GM18873 (cell line): ENCODE measurements around the gene CYB561.

Source experiments
- ATAC-seq: cut with Tn5 transposase; IDR thresholded peaks from one replicate; pipeline ENCODE4 v1.9.1; 2021; ENCODE audit warnings: mild to moderate bottlenecking, moderate library complexity, moderate number of reproducible peaks; ENCODE audit not compliant: unreplicated experiment, low FRiP score

The CYB561 gene

DNA sequence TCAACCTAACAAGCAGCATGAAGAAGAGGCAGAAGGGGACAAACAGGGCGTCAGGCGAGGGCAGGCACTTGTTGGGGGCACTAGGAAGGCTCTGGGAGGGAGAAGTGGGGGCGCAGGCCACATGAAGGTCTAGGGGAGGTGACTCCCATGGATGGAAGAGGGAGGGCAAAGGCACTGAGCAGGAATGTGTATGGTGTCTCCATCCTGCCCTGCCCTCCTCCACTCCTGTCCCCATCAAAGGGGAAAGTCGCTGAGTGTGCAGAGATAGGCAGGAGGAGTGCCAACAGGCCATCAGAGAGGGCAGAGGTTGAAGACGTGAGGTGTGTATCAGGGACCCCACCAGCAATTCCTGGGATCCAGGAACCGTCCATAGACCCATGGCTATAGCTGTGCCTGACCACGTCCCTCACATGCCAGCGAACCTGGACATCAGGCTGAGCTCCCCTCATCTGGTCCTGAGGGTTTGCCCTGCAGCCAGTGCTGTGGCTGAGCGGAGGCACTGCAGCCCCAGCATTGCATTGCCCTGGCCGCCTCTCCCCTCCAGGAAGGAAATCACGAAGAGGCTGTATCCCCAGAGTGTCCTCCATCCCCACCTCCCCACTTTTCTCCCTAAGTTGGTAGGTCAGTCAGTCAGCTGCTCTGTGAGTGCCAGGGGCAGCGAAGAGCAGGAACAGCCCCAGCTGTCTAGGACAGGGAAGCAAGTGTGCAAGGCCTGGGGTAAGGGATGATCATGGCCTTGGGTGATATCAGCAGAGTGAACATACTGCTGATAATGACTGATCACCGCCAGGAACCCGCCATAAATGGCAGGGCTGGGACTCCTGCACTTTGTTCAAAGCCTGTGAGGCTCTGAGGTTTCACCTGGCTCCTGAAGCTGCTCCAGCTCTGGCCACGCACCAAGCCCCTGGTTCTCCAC is 6.2 kb upstream of the CYB561 start:
- ATAC-seq, result no peak

GRCh38 chr17:63451150-63451549 is 5.0 kb upstream of the CYB561 start:
- no peak for ATAC-seq

DNA sequence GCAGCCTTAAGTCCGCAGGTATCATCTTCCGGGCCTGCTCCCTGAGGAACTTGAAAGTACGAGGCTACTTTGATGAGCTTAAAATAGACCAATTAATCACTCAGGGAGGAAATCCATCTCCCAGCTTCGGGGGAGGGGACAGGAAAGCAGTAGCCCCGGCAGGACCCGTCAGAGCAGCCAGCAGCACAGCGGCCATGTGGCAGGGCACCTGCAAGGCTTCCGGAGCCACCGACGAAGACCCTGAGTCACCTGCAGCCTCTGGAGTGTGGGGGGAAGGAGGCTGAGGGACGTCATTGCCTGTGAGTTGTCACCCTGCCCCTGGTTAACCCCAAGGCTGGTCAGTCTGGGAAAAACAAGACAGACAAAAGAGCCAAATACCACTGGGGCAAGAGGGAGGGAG is 4.4 kb upstream of the CYB561 start:
- no peak for ATAC-seq

- ATAC-seq, result no peak
Observed at GRCh38 chr17:63448655-63449054, 2.5 kb upstream of the CYB561 start.

- no peak for ATAC-seq
Observed at GRCh38 chr17:63447471-63448009, 1.4 kb upstream of the CYB561 start.

- ATAC-seq, result no peak
Observed at GRCh38 chr17:63446753-63447470, 806 bp upstream of the CYB561 start.

DNA sequence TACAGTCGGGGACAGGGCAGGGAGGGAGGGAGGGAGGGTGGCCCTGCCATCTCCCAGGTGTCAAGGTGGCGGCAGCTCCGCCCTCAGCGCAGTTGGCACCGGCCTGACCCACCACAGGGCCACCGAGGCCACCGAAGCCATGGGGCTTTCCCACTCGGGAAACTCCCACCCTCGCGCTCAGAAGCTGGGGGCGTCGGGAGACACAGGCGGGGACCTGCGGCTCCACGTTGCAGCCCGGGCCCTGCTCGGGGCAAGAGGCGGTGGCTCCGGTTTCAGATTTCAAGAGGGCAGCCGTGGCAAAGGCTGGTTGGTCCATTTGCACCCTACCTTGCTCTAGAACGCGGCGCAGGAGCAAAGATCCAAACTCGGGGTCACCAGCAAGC is 544 bp downstream of the CYB561 start:
- ATAC-seq, result no peak

GRCh38 chr17:63445065-63445464 is 1.0 kb downstream of the CYB561 start:
- no peak for ATAC-seq

DNA sequence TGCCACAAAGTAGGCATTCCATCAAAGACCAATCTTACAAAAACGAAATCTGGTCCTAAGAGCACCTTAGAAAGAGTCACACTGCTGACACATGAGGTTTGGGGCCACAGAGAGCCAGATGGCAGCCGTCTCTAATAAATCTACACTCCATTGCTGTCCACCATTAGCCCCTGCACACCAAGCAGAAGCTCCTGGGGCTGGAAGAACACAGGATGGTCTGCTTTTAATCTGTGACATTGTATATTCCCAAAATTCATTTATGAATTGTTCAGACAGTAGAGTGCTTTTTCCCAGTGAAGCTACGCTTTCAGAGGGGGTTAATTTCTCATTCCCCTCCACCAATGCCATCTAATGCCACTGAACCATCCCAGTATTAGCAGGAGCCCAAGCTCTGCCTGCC is 1.6 kb downstream of the CYB561 start:
- ATAC-seq, result no peak

DNA sequence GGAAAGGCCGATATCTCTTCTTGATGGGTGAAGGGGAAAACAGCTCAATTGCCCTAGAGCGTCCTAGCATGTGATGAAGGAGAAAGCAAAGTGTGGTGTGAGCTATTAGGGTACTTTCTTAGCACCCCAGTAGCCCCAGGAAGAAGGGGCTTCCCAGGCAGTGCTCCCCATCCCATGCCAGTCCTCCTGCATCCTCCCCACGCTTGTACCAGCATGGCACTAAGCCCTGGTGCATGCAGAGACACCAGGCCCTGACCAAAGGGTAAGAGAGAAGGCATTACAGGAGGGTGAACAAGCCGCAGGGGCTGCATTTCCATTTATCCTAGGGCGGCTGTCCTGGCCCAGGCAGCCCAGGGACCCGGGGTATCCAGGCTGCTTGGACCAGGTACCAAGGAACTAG is 3.1 kb downstream of the CYB561 start:
- ATAC-seq, result no peak

DNA sequence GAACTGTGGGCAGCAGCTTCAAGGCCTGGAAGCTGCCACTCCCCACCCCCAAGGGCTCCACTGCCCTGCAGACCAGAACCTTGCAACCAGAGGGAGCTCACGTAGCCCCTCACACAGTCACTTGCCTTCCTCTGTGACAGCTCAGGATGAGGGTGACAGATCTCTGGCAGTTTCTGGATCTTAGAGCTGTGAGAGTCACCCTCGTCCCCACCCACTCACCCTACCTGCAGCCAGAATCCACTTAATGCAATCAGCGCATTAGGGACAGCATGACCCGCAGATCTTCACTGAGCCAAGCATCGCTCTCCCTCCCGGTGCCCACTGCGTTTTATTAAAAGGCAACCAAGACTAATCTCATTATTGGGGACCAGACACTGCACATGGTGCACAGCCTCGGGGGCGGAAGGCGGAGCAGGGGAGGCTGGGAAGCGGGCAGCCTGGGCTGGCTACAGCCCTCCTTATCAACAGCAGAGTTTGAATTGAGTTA is 3.5 kb downstream of the CYB561 start:
- no peak for ATAC-seq

GRCh38 chr17:63442074-63442473 is 4.0 kb downstream of the CYB561 start:
- no peak for ATAC-seq

GRCh38 chr17:63441654-63442053 is 4.5 kb downstream of the CYB561 start:
- ATAC-seq, result no peak

DNA sequence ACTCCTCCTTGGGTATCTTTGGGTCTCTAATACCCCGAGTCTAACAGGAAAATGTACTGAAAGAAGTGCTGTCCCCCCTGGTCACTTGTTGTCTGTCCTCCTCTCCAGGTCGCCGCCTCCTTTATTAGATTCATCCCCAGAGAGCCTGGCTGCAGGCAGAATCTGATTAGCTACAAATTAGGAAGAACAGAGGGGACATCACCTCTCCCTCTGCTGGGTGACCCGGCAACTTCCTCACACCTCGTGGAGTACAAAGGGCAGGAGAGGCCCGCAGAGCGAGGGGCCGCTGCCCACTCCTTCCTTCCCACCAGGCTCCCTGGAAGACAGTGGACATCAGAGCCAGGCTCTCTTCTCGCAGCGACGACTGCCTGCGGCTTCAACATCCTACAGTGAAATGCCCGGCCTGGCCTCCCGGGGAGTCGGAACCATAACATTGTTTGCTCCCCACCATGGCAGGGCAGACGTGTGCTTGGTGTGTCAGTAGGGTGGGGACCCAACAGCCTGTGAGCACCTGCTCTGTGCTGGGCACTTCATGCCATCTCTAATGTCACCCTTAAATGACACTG is 5.3 kb downstream of the CYB561 start:
- no peak for ATAC-seq

DNA sequence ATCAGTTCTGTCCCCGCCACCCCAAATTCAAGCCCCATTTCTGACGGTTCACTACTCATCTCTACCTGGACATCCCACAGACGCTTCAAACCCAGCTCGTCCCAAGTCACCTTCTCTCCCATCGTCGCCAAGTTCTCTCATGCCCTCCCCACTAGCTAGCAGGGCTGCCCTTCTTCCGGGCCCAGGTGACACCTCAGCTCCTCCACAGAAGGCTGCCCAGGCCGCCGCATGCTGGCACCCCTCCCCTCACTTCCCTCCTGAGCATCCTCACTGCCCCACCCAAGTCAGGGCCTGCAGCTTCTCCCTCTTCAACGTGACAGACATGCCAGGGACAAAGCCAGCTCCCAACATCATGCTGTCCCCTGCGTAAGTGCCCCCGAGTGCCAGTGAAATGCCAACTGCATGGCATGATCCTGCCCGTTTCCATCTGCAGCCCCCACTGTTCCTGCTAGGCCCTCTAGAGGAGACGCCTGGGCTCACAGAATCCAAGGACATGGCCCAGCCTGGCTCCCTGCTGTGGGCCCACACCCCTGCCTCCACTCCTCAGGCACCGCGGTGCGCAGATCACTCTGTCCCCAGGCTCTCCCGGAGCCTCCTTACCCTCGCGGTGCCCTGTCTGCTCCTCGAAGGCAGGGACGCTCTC is 5.9 kb downstream of the CYB561 start:
- ATAC-seq, result no peak

- no peak for ATAC-seq
Observed at GRCh38 chr17:63439687-63440086, 6.4 kb downstream of the CYB561 start.

GRCh38 chr17:63438092-63439051 is 7.7 kb downstream of the CYB561 start:
- no peak for ATAC-seq

GRCh38 chr17:63437287-63438091 is 8.6 kb downstream of the CYB561 start:
- no peak for ATAC-seq
